ENCODE measurements around the gene PDE1A. TPM values are rescaled to one million over a fixed set of nuclear protein-coding genes. Genes with fewer than 3 reads are reported as not detected.

PDE1A gene
- total RNA-seq, 3 donors from 2014 or later (not counting 1 experiment from before 2014, with no cell fraction given): not detected

DNA sequence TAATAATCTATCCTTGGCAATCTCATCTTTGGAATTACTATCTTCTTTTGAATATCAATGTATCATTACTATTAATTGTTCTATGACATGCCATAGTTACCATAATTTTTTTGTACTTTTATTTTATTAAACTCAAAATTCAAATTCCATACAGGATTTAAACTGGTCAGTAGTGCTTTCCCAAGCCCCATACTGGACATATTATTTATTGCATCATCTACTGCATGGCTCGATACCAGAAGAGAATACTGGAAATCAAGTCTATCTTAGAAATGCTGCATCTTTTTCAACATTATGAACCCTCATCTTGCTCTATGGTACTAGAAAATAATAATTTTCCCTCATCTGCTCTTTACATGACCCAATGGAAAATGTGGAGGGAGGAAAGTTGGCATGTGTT lies 9.4 kb upstream of the PDE1A start:
- Mint-ChIP-seq H3K27me3 (ENCODE audit: low read depth in 2 of 2) (no peaks in the 10 kb centered on the region), H3K4me1 (no peaks in the 10 kb centered on the region), H3K4me3 (no peak overlapping the region), H3K27ac (no peak overlapping the region), H3K36me3 (peaks cover 4% of the 10 kb centered on the region), H3K9me3 (peaks cover 17 to 19% of the 10 kb centered on the region in 2 donors)
- TF ChIP-seq, protein P1, sequence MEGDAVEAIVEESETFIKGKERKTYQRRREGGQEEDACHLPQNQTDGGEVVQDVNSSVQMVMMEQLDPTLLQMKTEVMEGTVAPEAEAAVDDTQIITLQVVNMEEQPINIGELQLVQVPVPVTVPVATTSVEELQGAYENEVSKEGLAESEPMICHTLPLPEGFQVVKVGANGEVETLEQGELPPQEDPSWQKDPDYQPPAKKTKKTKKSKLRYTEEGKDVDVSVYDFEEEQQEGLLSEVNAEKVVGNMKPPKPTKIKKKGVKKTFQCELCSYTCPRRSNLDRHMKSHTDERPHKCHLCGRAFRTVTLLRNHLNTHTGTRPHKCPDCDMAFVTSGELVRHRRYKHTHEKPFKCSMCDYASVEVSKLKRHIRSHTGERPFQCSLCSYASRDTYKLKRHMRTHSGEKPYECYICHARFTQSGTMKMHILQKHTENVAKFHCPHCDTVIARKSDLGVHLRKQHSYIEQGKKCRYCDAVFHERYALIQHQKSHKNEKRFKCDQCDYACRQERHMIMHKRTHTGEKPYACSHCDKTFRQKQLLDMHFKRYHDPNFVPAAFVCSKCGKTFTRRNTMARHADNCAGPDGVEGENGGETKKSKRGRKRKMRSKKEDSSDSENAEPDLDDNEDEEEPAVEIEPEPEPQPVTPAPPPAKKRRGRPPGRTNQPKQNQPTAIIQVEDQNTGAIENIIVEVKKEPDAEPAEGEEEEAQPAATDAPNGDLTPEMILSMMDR (IDR thresholded peaks at IDR 0.05): no peak
- Histone ChIP-seq H3K27ac (ENCODE audit: low read length) (no peak overlapping the region), H3K36me3 (ENCODE audit: control insufficient read depth, insufficient read depth, low read length) (no peaks in the 10 kb centered on the region), H3K9me3 (ENCODE audit: control insufficient read depth, insufficient read depth, low read length) (no peaks in the 10 kb centered on the region), H3K27me3 (ENCODE audit: control insufficient read depth, insufficient read depth, low read length) (no peaks in the 10 kb centered on the region), H3K4me1 (ENCODE audit: control insufficient read depth, insufficient read depth, low read length) (no peaks in the 10 kb centered on the region), H3K4me3 (ENCODE audit: low read length) (no peak overlapping the region)
- ATAC-seq (no peak), DNase-seq (no peak)
- 100% methylated on average over 1 of the region's 1 CpG for WGBS (ENCODE audit: insufficient coverage)
- intact Hi-C loops (cut with micrococcal nuclease): no loop called here

- H3K4me3 Mint-ChIP-seq: no peak overlapping the region
- H3K27ac Mint-ChIP-seq: no peak overlapping the region
- ATAC-seq: no peak
- no CpG with 5 or more reads among the region's 1 CpG for WGBS (ENCODE audit: insufficient coverage)
- H3K4me3 ChIP-seq (ENCODE audit: low read length): no peak overlapping the region
- peaks cover 14 to 20% of the 10 kb centered on the region in 2 donors for H3K9me3 Mint-ChIP-seq
- H3K27me3 ChIP-seq (ENCODE audit: control insufficient read depth, insufficient read depth, low read length): no peaks in the 10 kb centered on the region
- intact Hi-C loops (cut with micrococcal nuclease): no loop called here
- no peak overlapping the region for H3K27ac ChIP-seq (ENCODE audit: low read length)
- peaks cover 4% of the 10 kb centered on the region for H3K36me3 Mint-ChIP-seq
- no peaks in the 10 kb centered on the region for H3K36me3 ChIP-seq (ENCODE audit: control insufficient read depth, insufficient read depth, low read length)
- DNase-seq: no peak
- no peaks in the 10 kb centered on the region for H3K27me3 Mint-ChIP-seq (ENCODE audit: low read depth in 2 of 2)
- H3K9me3 ChIP-seq (ENCODE audit: control insufficient read depth, insufficient read depth, low read length): no peaks in the 10 kb centered on the region
- H3K4me1 Mint-ChIP-seq: no peaks in the 10 kb centered on the region
- TF ChIP-seq, protein P1 (IDR thresholded peaks at IDR 0.05): no peak
- no peaks in the 10 kb centered on the region for H3K4me1 ChIP-seq (ENCODE audit: control insufficient read depth, insufficient read depth, low read length)
Observed at GRCh38 chr2:182435754-182436153, 8.9 kb upstream of the PDE1A start.

- Mint-ChIP-seq H3K9me3 (peaks cover 5 to 9% of the 10 kb centered on the region in 2 donors), H3K4me3 (no peak overlapping the region), H3K36me3 (peaks cover 4% of the 10 kb centered on the region), H3K4me1 (no peaks in the 10 kb centered on the region), H3K27ac (no peak overlapping the region), H3K27me3 (ENCODE audit: low read depth in 2 of 2) (no peaks in the 10 kb centered on the region)
- intact Hi-C loops (cut with micrococcal nuclease): no loop called here
- no peaks in the 10 kb centered on the region for H3K27me3 ChIP-seq (ENCODE audit: control insufficient read depth, insufficient read depth, low read length)
- no peak overlapping the region for H3K27ac ChIP-seq (ENCODE audit: low read length)
- no peak overlapping the region for H3K4me3 ChIP-seq (ENCODE audit: low read length)
- H3K4me1 ChIP-seq (ENCODE audit: control insufficient read depth, insufficient read depth, low read length): no peaks in the 10 kb centered on the region
- TF ChIP-seq, protein P1 (IDR thresholded peaks at IDR 0.05): no peak
- no peaks in the 10 kb centered on the region for H3K36me3 ChIP-seq (ENCODE audit: control insufficient read depth, insufficient read depth, low read length)
- no peak for DNase-seq
- H3K9me3 ChIP-seq (ENCODE audit: control insufficient read depth, insufficient read depth, low read length): no peaks in the 10 kb centered on the region
- 91% methylated on average over 1 of the region's 1 CpG for WGBS (ENCODE audit: insufficient coverage)
- ATAC-seq: no peak
Observed at GRCh38 chr2:182432051-182432450, 5.2 kb upstream of the PDE1A start.

DNA sequence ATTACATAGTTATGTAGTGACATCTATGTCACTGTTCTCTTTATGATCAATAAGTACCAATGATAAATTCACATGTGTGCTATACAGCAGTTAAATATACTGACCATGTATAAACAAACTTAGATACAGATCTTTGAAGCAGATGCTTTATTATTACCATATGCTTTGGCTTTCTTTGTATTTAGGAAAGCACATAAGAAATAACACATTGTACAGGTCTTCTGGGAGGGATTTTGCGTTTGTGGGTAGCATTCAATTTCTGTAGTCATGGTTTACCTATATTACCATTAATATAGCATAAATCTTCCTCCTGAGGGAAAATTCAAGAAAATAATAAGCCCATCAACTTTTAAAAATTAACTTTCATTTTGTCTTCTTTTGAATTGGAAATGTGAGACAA lies 1.6 kb upstream of the PDE1A start:
- TF ChIP-seq, protein P1 (IDR thresholded peaks at IDR 0.05): no peak
- no peaks in the 10 kb centered on the region for H3K4me1 ChIP-seq (ENCODE audit: control insufficient read depth, insufficient read depth, low read length)
- no peaks in the 10 kb centered on the region for H3K9me3 ChIP-seq (ENCODE audit: control insufficient read depth, insufficient read depth, low read length)
- WGBS (ENCODE audit: insufficient coverage): no CpG with 5 or more reads among the region's 1 CpG
- H3K4me3 Mint-ChIP-seq: no peak overlapping the region
- DNase-seq (no peak), ATAC-seq (no peak)
- no peaks in the 10 kb centered on the region for H3K27me3 ChIP-seq (ENCODE audit: control insufficient read depth, insufficient read depth, low read length)
- H3K27me3 Mint-ChIP-seq (ENCODE audit: low read depth in 2 of 2): no peaks in the 10 kb centered on the region
- no peaks in the 10 kb centered on the region for H3K36me3 ChIP-seq (ENCODE audit: control insufficient read depth, insufficient read depth, low read length)
- no peak overlapping the region for H3K27ac Mint-ChIP-seq
- H3K4me3 ChIP-seq (ENCODE audit: low read length): no peak overlapping the region
- H3K27ac ChIP-seq (ENCODE audit: low read length): no peak overlapping the region
- H3K36me3 Mint-ChIP-seq: no peaks in the 10 kb centered on the region
- peaks cover 2 to 3% of the 10 kb centered on the region in 2 donors for H3K9me3 Mint-ChIP-seq
- no peaks in the 10 kb centered on the region for H3K4me1 Mint-ChIP-seq
- intact Hi-C loops (cut with micrococcal nuclease): no loop called here

Data from natural killer cell (primary cell).